WTC11 (cell line): ENCODE results near the gene LTBR. TPM values are rescaled to one million over a fixed set of nuclear protein-coding genes. Genes with fewer than 3 reads are reported as not detected.

Experiments used
- ATAC-seq: fragments of 200-7000 bp; cut with Tn5 transposase; 2 replicates; pipeline ENCODE4 v1.10.0; 2021; ENCODE audit warnings: mild to moderate bottlenecking, moderate library complexity
- CTCF ChIA-PET: fragments of 300-600 bp; sonication (Branson Sonifier 250); formaldehyde crosslinking; loops from one replicate; lab custom pipeline; 2021; ENCODE audit warnings: antibody characterized with exemption; lab: Charles Lee
- POLR2A ChIA-PET: fragments of 350-600 bp; sonication (Branson Sonifier 250); formaldehyde crosslinking; loops from one replicate; lab custom pipeline; 2021; ENCODE audit warnings: antibody characterized with exemption; lab: Charles Lee
- DNase-seq: peaks from one replicate; pipeline ENCODE4 v3.0.0; 2021; ENCODE audit warnings: low spot score
- H3K27ac Mint-ChIP-seq: 2 replicates; pipeline ENCODE4 v1.8.0; 2021; ENCODE audit warnings: mixed read lengths
- H3K27me3 Mint-ChIP-seq: 2 replicates; pipeline ENCODE4 v1.8.0; 2021; ENCODE audit warnings: low read depth, mild to moderate bottlenecking, moderate library complexity, mixed read lengths
- H3K36me3 Mint-ChIP-seq: 2 replicates; pipeline ENCODE4 v1.8.0; 2021; ENCODE audit warnings: mixed read lengths
- H3K4me1 Mint-ChIP-seq: 2 replicates; pipeline ENCODE4 v1.8.0; 2022; ENCODE audit warnings: mixed read lengths
- H3K4me3 Mint-ChIP-seq: 2 replicates; pipeline ENCODE4 v1.8.0; 2021; ENCODE audit warnings: mild to moderate bottlenecking, moderate library complexity, mixed read lengths
- H3K9me3 Mint-ChIP-seq: 2 replicates; pipeline ENCODE4 v1.8.0; 2021; ENCODE audit warnings: mixed read lengths
- ERG ChIP-seq: fragments of 250-450 bp; sonication (Bioruptor Pico); IDR thresholded peaks from 2 replicates; pipeline ENCODE4 v1.8.0; 2021; ENCODE audit warnings: mild to moderate bottlenecking
- FOXP4 ChIP-seq: sonication (generic); formaldehyde crosslinking; IDR thresholded peaks from 2 replicates; pipeline ENCODE4 v1.8.0; 2022; ENCODE audit warnings: mild to moderate bottlenecking, missing genetic modification reagents
- NFYB ChIP-seq: sonication (generic); formaldehyde crosslinking; conservative IDR thresholded peaks from 2 replicates; pipeline ENCODE4 v1.8.0; 2022; ENCODE audit warnings: low read depth, missing genetic modification reagents
- NR2C2 ChIP-seq: sonication (generic); formaldehyde crosslinking; IDR thresholded peaks from 2 replicates; pipeline ENCODE4 v1.8.0; 2022; ENCODE audit warnings: mild to moderate bottlenecking, missing genetic modification reagents
- SMAD3 ChIP-seq: sonication (generic); formaldehyde crosslinking; IDR thresholded peaks from 2 replicates; pipeline ENCODE4 v1.8.0; 2022; ENCODE audit warnings: missing genetic modification reagents, mild to moderate bottlenecking, borderline replicate concordance
- ZNF138 ChIP-seq: sonication (generic); formaldehyde crosslinking; conservative IDR thresholded peaks from 2 replicates; pipeline ENCODE4 v1.8.1; 2022; ENCODE audit warnings: mild to moderate bottlenecking, moderate library complexity, missing genetic modification reagents
- ZNF317 ChIP-seq: sonication (generic); formaldehyde crosslinking; IDR thresholded peaks from 2 replicates; pipeline ENCODE4 v1.8.1; 2023; ENCODE audit warnings: low read depth, mild to moderate bottlenecking, moderate library complexity, missing genetic modification reagents, borderline replicate concordance
- total RNA-seq: library from RNA; stranded (reverse); gene quantifications from 3 replicates; pipeline ENCODE4 v1.2.3, GENCODE V29; 2021

The LTBR gene
- total RNA-seq, 1 experiment from 2014 or later, result 4.0 TPM

GRCh38 chr12:6438345-6438744 is 54.4 kb downstream of the LTBR start:
- H3K27me3 Mint-ChIP-seq, result no peaks in the 10 kb centered on the region
- peaks cover 20% of the 10 kb centered on the region for H3K4me1 Mint-ChIP-seq
- no peak for ATAC-seq
- no peak for DNase-seq
- ChIA-PET CTCF (interaction anchor here (1.5 to 1.6 kb wide), 2 partner anchors 27 to 99 kb away, joined by 4 to 10 read pairs; no protein-coding TSS in a partner anchor), POLR2A (interaction anchor here (0.7 to 1.2 kb wide), 2 partner anchors 19 to 87 kb away, joined by 3 read pairs; no protein-coding TSS in a partner anchor)
- TF ChIP-seq NR2C2 (CRISPR knock-in tag) (no peak), SMAD3 (CRISPR knock-in tag) (no peak), NFYB (CRISPR knock-in tag) (no peak), ERG (CRISPR knock-in tag) (no peak), ZNF138 (CRISPR knock-in tag) (no peak)
- no peaks in the 10 kb centered on the region for H3K36me3 Mint-ChIP-seq
- no peak overlapping the region for H3K27ac Mint-ChIP-seq
- no peak overlapping the region for H3K4me3 Mint-ChIP-seq
- H3K9me3 Mint-ChIP-seq, result peaks cover 3% of the 10 kb centered on the region

- Mint-ChIP-seq H3K27me3 (no peaks in the 10 kb centered on the region), H3K4me1 (peaks cover 11% of the 10 kb centered on the region), H3K36me3 (no peaks in the 10 kb centered on the region), H3K4me3 (no peak overlapping the region), H3K9me3 (peaks cover 3% of the 10 kb centered on the region), H3K27ac (no peak overlapping the region)
- ATAC-seq (no peak), DNase-seq (no peak)
- POLR2A ChIA-PET, result no interaction called here
- TF ChIP-seq FOXP4 (no peak), ZNF317 (CRISPR knock-in tag) (no peak), NFYB (CRISPR knock-in tag) (no peak), NR2C2 (CRISPR knock-in tag) (no peak), ERG (CRISPR knock-in tag) (no peak)
- CTCF ChIA-PET, result interaction anchor here (1.0 kb wide), 1 partner anchor 25 kb away, joined by 4 read pairs; no protein-coding TSS in a partner anchor
These were observed 56.4 kb downstream of the LTBR start for GRCh38 chr12:6440391-6440790.

Other genes starting within 250 kb of the LTBR start
- gene CD9, start 183.8 kb upstream of the LTBR start, total RNA-seq, result 241 to 260 TPM (median 251 TPM) in 3 replicates
- gene PLEKHG6, start 73.5 kb upstream of the LTBR start, total RNA-seq, result 36.8 to 46.4 TPM (median 38.4 TPM) in 3 replicates
- gene TNFRSF1A, start 42.1 kb upstream of the LTBR start, total RNA-seq, result 32.3 to 44.1 TPM (median 32.4 TPM) in 3 replicates
- gene SCNN1A, start 8.6 kb upstream of the LTBR start, total RNA-seq, result 97.6 to 108 TPM (median 100 TPM) in 3 replicates
- gene CD27, start 60.8 kb downstream of the LTBR start, total RNA-seq, result 0.23 to 0.34 TPM (median 0.28 TPM) in 3 replicates
- 0.98 to 1.3 TPM (median 1.1 TPM) in 3 replicates for gene TAPBPL, start 67.9 kb downstream of the LTBR start, total RNA-seq
- gene VAMP1, start 86.5 kb downstream of the LTBR start, total RNA-seq, result 12.8 to 14.3 TPM (median 13.8 TPM) in 3 replicates
- 285 to 290 TPM (median 288 TPM) in 3 replicates for gene MRPL51, start 109.1 kb downstream of the LTBR start, total RNA-seq
- gene NCAPD2, start 109.9 kb downstream of the LTBR start, total RNA-seq, result 131 to 141 TPM (median 133 TPM) in 3 replicates
- 4,276 to 4,694 TPM (median 4,682 TPM) in 3 replicates for gene GAPDH, start 150.4 kb downstream of the LTBR start, total RNA-seq
- 14.1 to 15.4 TPM (median 14.5 TPM) in 3 replicates for gene IFFO1, start 171.9 kb downstream of the LTBR start, total RNA-seq
- gene NOP2, start 184.1 kb downstream of the LTBR start, total RNA-seq, result 68.4 to 79.4 TPM (median 72.4 TPM) in 3 replicates
- 333 to 354 TPM (median 334 TPM) in 3 replicates for gene CHD4, start 223.2 kb downstream of the LTBR start, total RNA-seq